ENCODE data around the gene RBM15. TPM values are rescaled to one million over a fixed set of nuclear protein-coding genes. Genes with fewer than 3 reads are reported as not detected.

RBM15 gene
- total and polyA plus RNA-seq, 2 of the 13 experiments (the other 11 are each of a cell fraction or from before 2014, with no cell fraction given), result 13.5 to 36.4 TPM

DNA sequence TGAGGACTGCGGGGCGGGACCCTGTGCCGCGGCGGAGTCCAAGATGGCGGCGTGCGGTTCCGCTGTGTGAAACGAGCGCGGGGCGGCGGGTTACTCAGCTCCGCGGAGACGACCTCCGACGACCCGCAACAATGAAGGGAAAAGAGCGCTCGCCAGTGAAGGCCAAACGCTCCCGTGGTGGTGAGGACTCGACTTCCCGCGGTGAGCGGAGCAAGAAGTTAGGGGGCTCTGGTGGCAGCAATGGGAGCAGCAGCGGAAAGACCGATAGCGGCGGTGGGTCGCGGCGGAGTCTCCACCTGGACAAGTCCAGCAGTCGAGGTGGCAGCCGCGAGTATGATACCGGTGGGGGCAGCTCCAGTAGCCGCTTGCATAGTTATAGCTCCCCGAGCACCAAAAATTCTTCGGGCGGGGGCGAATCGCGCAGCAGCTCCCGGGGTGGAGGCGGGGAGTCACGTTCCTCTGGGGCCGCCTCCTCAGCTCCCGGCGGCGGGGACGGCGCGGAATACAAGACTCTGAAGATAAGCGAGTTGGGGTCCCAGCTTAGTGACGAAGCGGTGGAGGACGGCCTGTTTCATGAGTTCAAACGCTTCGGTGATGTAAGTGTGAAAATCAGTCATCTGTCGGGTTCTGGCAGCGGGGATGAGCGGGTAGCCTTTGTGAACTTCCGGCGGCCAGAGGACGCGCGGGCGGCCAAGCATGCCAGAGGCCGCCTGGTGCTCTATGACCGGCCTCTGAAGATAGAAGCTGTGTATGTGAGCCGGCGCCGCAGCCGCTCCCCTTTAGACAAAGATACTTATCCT, 430 bp downstream of the RBM15 start (continued):
- no peak; the same call in 1 of the 2 replicates for TF ChIP-seq ETV6 (CRISPR knock-in tag; conservative IDR thresholded peaks at IDR 0.05)
- TF ChIP-seq CBX1 (IDR thresholded peaks at IDR 0.05; ENCODE audit: low read depth), result no peak
- no peak for TF ChIP-seq ARNT (IDR thresholded peaks at IDR 0.05)
- 0 out of 2 replicates have a peak, but pooled peaks have one; percentile 8 for TF ChIP-seq FOSL2 (CRISPR knock-in tag; IDR thresholded peaks at IDR 0.05)
- TF ChIP-seq, protein P1, sequence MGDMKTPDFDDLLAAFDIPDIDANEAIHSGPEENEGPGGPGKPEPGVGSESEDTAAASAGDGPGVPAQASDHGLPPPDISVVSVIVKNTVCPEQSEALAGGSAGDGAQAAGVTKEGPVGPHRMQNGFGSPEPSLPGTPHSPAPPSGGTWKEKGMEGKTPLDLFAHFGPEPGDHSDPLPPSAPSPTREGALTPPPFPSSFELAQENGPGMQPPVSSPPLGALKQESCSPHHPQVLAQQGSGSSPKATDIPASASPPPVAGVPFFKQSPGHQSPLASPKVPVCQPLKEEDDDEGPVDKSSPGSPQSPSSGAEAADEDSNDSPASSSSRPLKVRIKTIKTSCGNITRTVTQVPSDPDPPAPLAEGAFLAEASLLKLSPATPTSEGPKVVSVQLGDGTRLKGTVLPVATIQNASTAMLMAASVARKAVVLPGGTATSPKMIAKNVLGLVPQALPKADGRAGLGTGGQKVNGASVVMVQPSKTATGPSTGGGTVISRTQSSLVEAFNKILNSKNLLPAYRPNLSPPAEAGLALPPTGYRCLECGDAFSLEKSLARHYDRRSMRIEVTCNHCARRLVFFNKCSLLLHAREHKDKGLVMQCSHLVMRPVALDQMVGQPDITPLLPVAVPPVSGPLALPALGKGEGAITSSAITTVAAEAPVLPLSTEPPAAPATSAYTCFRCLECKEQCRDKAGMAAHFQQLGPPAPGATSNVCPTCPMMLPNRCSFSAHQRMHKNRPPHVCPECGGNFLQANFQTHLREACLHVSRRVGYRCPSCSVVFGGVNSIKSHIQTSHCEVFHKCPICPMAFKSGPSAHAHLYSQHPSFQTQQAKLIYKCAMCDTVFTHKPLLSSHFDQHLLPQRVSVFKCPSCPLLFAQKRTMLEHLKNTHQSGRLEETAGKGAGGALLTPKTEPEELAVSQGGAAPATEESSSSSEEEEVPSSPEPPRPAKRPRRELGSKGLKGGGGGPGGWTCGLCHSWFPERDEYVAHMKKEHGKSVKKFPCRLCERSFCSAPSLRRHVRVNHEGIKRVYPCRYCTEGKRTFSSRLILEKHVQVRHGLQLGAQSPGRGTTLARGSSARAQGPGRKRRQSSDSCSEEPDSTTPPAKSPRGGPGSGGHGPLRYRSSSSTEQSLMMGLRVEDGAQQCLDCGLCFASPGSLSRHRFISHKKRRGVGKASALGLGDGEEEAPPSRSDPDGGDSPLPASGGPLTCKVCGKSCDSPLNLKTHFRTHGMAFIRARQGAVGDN (CRISPR knock-in tag; IDR thresholded peaks at IDR 0.05), result peak; percentile 80
- peak; percentile 90 for TF ChIP-seq AGO2 (optimal IDR thresholded peaks at IDR 0.05; ENCODE audit: low read depth, low read length)
- no peak for TF ChIP-seq PCBP2 (optimal IDR thresholded peaks at IDR 0.05; ENCODE audit: low read depth, low read length, poor library complexity, severe bottlenecking)
- no peak for TF ChIP-seq ZNF3 (CRISPR knock-in tag; IDR thresholded peaks at IDR 0.05)
- TF ChIP-seq YY1 (IDR thresholded peaks at IDR 0.05; ENCODE audit: insufficient read depth, insufficient replicate concordance, low read depth, low read length), result peak; percentile 97
- TF ChIP-seq, protein P2, sequence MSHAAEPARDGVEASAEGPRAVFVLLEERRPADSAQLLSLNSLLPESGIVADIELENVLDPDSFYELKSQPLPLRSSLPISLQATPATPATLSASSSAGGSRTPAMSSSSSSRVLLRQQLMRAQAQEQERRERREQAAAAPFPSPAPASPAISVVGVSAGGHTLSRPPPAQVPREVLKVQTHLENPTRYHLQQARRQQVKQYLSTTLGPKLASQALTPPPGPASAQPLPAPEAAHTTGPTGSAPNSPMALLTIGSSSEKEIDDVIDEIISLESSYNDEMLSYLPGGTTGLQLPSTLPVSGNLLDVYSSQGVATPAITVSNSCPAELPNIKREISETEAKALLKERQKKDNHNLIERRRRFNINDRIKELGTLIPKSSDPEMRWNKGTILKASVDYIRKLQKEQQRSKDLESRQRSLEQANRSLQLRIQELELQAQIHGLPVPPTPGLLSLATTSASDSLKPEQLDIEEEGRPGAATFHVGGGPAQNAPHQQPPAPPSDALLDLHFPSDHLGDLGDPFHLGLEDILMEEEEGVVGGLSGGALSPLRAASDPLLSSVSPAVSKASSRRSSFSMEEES (CRISPR knock-in tag; IDR thresholded peaks at IDR 0.05), result no peak
- TF ChIP-seq ZBTB8A (CRISPR knock-in tag; IDR thresholded peaks at IDR 0.05; ENCODE audit: borderline replicate concordance, low read depth), result no peak
- TF ChIP-seq, protein P3, sequence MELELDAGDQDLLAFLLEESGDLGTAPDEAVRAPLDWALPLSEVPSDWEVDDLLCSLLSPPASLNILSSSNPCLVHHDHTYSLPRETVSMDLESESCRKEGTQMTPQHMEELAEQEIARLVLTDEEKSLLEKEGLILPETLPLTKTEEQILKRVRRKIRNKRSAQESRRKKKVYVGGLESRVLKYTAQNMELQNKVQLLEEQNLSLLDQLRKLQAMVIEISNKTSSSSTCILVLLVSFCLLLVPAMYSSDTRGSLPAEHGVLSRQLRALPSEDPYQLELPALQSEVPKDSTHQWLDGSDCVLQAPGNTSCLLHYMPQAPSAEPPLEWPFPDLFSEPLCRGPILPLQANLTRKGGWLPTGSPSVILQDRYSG (CRISPR knock-in tag; IDR thresholded peaks at IDR 0.05), result no peak
- TF ChIP-seq ZNF782 (CRISPR knock-in tag; IDR thresholded peaks at IDR 0.05; ENCODE audit: borderline replicate concordance), result no peak
- TF ChIP-seq PHF5A (CRISPR knock-in tag; IDR thresholded peaks at IDR 0.05; ENCODE audit: low read depth, unreplicated experiment), result no peak
- 0 out of 2 replicates have a peak, but pooled peaks have one; percentile 31 for TF ChIP-seq KDM5B (CRISPR knock-in tag; IDR thresholded peaks at IDR 0.05; ENCODE audit: borderline replicate concordance)
- TF ChIP-seq, protein P4, sequence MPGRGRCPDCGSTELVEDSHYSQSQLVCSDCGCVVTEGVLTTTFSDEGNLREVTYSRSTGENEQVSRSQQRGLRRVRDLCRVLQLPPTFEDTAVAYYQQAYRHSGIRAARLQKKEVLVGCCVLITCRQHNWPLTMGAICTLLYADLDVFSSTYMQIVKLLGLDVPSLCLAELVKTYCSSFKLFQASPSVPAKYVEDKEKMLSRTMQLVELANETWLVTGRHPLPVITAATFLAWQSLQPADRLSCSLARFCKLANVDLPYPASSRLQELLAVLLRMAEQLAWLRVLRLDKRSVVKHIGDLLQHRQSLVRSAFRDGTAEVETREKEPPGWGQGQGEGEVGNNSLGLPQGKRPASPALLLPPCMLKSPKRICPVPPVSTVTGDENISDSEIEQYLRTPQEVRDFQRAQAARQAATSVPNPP (CRISPR knock-in tag; IDR thresholded peaks at IDR 0.05), result no peak
- TF ChIP-seq, protein P5, sequence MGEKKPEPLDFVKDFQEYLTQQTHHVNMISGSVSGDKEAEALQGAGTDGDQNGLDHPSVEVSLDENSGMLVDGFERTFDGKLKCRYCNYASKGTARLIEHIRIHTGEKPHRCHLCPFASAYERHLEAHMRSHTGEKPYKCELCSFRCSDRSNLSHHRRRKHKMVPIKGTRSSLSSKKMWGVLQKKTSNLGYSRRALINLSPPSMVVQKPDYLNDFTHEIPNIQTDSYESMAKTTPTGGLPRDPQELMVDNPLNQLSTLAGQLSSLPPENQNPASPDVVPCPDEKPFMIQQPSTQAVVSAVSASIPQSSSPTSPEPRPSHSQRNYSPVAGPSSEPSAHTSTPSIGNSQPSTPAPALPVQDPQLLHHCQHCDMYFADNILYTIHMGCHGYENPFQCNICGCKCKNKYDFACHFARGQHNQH (CRISPR knock-in tag; IDR thresholded peaks at IDR 0.05), result no peak
- peak; percentile 81 for TF ChIP-seq GATAD1 (CRISPR knock-in tag; IDR thresholded peaks at IDR 0.05)
- TF ChIP-seq CREM (IDR thresholded peaks at IDR 0.05), result no peak
- no peak for TF ChIP-seq CREM (CRISPR knock-in tag; IDR thresholded peaks at IDR 0.05)
- TF ChIP-seq PHF20 (CRISPR knock-in tag; IDR thresholded peaks at IDR 0.05), result 0 out of 2 replicates have a peak, but pooled peaks have one; percentile 47
- peak; percentile 65; the same call in 1 of the 2 replicates for TF ChIP-seq ZNF891 (CRISPR knock-in tag; IDR thresholded peaks at IDR 0.05)

Data from HepG2 (cell line).